RPMI7951 (cell line): ENCODE results near the gene DPP4. TPM values are rescaled to one million over a fixed set of nuclear protein-coding genes. Genes with fewer than 3 reads are reported as not detected.
A peak's percentile ranks its signal among the peaks of the same experiment; 100 is the strongest.

Experiments used
- DNase-seq: peaks from one replicate; pipeline ENCODE4 v3.0.0-alpha.2; 2012; ENCODE audit warnings: low read depth
- total RNA-seq: library from RNA; depleted of rRNA; stranded (reverse); fragments of >200 nt; shearing (Covaris generic); gene quantifications from 2 replicates; pipeline ENCODE4 v1.2.3, GENCODE V29; 2014; rRNA removed

DPP4 gene
- total RNA-seq: 2.8 and 3.1 TPM in 2 replicates

GRCh38 chr2:162073888-162074631 is at the start of gene DPP4:
DPP4 (minus strand) TSS chr2:162074215; CDS start chr2:162073981, 234 bp downstream.
- peak; percentile 26 for DNase-seq

DNA sequence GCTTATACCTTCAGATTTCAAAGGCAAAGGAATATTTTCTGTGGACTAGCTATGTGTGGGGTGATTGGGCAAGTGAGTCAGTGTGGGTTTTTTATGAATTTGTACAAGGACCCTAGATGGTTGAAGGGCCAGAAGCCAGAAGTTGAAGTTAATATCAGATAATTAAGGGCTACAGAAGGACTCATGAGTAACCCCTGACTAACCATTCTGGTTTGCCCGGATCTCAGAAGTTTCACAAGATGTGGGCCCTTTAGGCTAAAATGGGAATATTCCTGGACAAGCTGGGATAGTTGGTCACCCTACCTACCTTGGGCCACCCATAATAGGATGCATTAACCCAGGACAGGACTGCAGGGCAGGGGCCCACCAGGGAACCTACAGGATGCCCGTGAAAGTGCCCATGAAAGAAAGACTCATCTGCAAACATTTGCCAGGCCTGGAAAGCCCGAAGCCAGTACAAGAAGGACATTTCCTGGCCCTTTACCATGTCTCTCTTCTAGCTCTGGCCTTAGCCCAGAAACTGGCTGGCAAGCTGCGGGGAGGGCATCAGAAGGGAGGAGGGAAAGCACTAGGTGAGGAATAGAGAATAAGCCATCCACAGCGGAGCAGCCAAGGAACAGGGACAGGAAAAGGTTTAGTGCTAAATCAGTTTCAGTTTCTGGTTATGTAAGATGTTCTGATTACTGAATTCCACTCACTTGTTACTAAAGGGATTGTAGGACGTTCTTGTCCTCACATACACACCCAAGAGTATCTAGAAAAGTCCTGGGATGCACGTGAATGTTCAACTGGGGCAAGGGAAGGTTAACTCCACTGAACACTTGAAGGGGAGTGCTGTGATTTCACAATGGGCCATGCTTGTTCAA is 44.4 kb upstream of the DPP4 start:
- peak; percentile 97 for DNase-seq

DNA sequence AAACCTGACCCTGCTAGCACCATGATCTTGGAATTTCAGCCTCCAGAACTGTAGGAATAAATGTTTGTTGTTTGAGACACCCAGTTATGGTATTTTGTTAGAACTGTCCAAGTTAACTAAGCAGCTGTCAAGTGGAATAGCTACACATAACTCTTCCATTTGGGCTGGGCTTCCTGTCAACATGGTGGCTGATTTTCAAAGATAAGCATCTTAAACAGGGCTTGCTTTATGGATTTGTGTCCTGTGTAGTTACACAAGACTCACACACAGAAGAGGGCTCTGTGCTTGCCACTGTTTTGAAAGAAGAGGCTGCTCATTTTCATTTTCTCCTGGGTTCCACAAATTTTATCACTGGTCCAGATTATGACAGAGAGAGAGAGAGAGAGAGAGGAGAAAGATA is 42.3 kb upstream of the DPP4 start:
- peak; percentile 51 for DNase-seq

- DNase-seq: no peak
Measured at GRCh38 chr2:162115076-162115475, 41.1 kb upstream of the DPP4 start.

DNA sequence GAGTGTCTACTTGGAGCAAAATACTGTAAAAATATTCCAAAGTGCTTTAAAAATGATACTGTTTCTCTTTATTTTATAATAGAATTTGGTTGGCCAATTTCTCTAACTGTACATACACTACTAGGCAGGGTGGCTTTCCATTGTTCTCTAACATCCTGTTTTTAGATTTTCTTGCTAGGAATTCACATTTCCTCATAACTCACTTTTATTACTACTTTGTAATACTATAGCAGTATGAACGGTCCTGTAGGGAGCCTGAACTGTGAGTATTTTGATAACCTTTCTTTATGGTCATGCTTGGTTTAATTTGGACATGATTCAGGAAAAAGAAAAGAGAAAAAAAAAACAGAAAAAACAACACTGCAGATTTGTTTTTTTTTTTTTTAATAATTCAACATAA is 40.3 kb upstream of the DPP4 start:
- DNase-seq: peak; percentile 40

GRCh38 chr2:162113776-162114168 is 39.8 kb upstream of the DPP4 start:
- peak; percentile 84 for DNase-seq

DNA sequence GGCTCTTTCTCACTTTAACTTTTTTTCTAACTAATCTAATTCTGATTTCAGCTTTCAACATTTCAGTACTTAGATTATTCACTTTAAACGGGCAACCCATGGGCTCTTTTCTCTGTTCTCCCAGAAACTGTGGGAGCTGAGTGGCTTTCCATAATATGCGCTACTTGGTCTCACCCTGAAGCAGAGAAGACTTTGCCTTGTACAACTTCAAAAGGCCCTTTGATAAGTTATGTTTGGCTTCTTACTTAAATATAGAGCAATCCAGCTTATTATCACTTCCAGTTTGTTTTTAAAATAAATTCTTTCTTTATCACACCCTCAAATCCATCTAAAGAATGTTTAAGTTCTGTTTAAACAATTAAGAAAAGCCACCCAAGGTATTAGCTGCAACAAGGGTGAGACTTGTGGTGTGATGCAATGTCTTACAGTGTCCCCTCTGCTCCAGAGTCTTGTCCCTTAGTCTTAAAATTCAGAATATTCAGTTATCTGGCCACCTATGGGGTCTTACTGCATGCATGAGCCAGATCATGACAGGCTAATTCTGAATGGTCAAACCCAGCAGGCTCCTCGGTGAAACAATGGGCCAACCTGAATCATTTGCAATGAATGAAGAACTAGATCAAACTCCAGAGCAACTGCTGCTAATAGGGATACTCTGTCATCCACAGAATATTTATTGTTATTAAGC is 39.2 kb upstream of the DPP4 start:
- no peak for DNase-seq

DNA sequence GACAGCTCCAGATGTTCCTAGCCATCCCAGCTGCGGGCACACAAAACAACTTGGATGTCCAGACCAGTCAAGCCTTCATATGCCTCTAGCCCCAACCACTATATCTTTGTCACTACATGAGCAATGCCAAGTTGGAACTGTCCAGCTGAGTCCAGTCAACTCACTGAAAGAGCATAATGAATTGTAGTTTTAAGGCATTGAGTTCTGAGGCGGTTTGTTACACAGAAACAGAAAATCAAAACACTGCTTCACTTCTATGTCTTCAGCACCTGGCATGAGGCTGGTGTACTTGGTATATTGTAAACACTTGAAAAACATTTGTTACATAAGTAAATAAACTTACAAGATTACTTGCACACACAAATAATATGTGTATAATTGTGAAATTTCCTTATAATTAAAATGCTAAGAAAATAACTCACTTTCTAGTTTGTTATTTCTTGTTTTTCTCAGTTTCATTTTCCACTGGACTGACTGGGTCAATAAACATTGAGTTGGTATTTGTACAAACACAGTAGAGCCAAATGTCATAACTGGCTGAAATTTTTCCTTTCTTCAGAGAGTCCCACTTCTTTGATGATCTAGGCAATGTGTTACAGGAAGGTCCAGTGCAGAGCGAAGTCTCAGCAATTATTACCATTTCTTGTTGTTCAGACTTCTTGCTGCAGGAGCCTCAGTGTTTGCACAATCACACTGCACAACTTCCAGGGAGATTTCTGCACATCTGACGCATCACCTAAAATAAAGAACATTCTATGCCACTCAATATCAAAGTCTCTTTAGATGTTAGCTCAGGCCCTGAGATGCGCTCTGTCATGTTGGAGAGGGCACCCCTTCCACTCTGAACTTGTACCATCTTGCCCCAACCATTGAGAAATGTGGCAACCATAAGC is 38.2 kb upstream of the DPP4 start:
- DNase-seq: no peak

- DNase-seq: no peak
Measured at GRCh38 chr2:162107361-162107901, 33.4 kb upstream of the DPP4 start.

- DNase-seq: no peak
Measured at GRCh38 chr2:162106746-162107145, 32.7 kb upstream of the DPP4 start.

- peak; percentile 38 for DNase-seq
Measured at GRCh38 chr2:162106146-162106551, 32.1 kb upstream of the DPP4 start.

- no peak for DNase-seq
Measured at GRCh38 chr2:162103443-162104009, 29.5 kb upstream of the DPP4 start.

DNA sequence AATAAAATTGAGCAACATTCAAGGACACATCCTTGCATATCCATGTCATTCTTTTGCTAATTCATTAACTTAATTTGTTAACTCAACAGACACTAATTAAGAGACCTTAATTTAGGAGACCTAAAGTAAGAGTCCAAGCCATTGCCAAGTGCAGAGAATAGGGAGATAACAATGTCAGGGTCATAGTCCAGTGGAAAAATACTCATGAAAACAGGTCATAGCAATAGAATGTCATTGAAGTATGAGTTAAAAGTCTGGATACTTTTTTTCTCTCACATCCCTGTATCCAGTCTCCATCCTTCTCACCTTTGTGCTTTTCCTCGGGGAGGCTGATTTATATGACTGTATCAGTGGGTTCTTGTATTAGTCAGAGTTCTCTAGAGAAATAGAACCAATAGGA is 26.6 kb upstream of the DPP4 start:
- DNase-seq: no peak

GRCh38 chr2:162099836-162100235 is 25.8 kb upstream of the DPP4 start:
- DNase-seq: no peak

DNA sequence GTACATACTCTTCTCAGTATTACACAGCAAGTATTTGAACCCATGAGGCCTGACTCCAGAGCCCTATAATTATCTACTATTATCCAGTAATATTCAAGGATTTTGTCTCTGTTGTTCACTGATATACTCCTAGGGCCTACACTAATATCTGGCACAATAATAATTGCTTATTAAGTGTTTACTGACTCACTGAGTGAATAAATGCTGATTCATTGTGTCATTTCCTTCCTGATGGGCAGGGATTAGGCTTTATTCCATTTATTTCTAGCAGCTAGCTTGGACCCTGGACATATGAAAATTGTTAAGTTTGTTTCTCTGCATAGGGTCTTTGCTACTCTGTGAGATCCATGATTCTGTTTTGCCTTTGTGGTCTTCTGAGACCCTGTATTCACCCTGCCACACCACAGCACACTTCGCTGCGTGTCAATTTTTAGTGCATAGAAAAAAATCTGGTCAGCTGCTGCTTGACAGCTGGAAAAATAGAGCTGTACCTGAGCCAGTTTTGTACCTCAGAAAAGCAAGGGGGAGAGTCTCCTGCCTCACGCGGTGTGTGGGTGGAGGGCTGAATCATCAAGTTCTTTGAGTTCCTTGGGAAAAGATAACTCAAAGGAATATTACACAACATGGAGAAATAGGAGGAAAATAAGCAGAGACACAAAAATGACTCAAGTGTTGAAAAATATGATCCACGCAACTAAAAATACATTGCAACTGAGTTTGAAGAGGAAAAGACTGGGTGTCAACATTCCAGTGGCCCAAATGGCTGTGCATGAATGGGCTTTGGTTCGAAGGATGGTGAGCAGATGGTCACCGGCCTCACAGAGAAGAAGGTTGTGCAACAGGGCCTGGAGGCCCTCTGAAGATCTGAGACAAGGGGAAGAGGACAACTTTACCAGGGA is 18.9 kb upstream of the DPP4 start:
- peak; percentile 93 for DNase-seq

- no peak for DNase-seq
Measured at GRCh38 chr2:162092008-162092390, 18.0 kb upstream of the DPP4 start.

- DNase-seq: peak; percentile 93
Measured at GRCh38 chr2:162091325-162092007, 17.5 kb upstream of the DPP4 start.

GRCh38 chr2:162090109-162090508 is 16.1 kb upstream of the DPP4 start:
- DNase-seq: no peak

- DNase-seq: peak; percentile 55
Measured at GRCh38 chr2:162086904-162087303, 12.9 kb upstream of the DPP4 start.
